Measurements from ENCODE around the gene SMIM41. TPM values are rescaled to one million over a fixed set of nuclear protein-coding genes. Genes with fewer than 3 reads are reported as not detected.
A peak's percentile ranks its signal among the peaks of the same experiment; 100 is the strongest.

SMIM41 gene
- total RNA-seq, 1 donor from 2014 or later: 0.26 TPM

- Histone ChIP-seq H3K36me3 (ENCODE audit: control insufficient read depth, insufficient read depth, low read length) (no peaks in the 10 kb centered on the region), H3K4me3 (ENCODE audit: low read depth, low read length) (no peak overlapping the region), H3K27me3 (ENCODE audit: control insufficient read depth, insufficient read depth, low read length) (peaks cover 16% of the 10 kb centered on the region)
- TF ChIP-seq CTCF (IDR thresholded peaks at IDR 0.05; ENCODE audit: insufficient read depth, low read length, severe bottlenecking): no peak
- DNase-seq (ENCODE audit: low read depth): no peak
- no peak for FAIRE-seq
Measured at GRCh38 chr12:52085682-52086180, 6.2 kb downstream of the SMIM41 start.

GRCh38 chr12:52086366-52086765 is 6.9 kb downstream of the SMIM41 start:
- no peak for TF ChIP-seq CTCF (IDR thresholded peaks at IDR 0.05; ENCODE audit: insufficient read depth, low read length, severe bottlenecking)
- Histone ChIP-seq H3K27me3 (ENCODE audit: control insufficient read depth, insufficient read depth, low read length) (peaks cover 19% of the 10 kb centered on the region), H3K4me3 (ENCODE audit: low read depth, low read length) (no peak overlapping the region), H3K36me3 (ENCODE audit: control insufficient read depth, insufficient read depth, low read length) (no peaks in the 10 kb centered on the region)
- no peak for DNase-seq (ENCODE audit: low read depth)
- FAIRE-seq: no peak

- FAIRE-seq (no peak), DNase-seq (ENCODE audit: low read depth) (no peak)
- no peak for TF ChIP-seq CTCF (IDR thresholded peaks at IDR 0.05; ENCODE audit: insufficient read depth, low read length, severe bottlenecking)
- H3K4me3 ChIP-seq (ENCODE audit: low read depth, low read length): no peak overlapping the region
- peaks cover 19% of the 10 kb centered on the region for H3K27me3 ChIP-seq (ENCODE audit: control insufficient read depth, insufficient read depth, low read length)
- H3K36me3 ChIP-seq (ENCODE audit: control insufficient read depth, insufficient read depth, low read length): no peaks in the 10 kb centered on the region
Measured at GRCh38 chr12:52086944-52087835, 7.7 kb downstream of the SMIM41 start.

GRCh38 chr12:52087961-52088820 is 8.7 kb downstream of the SMIM41 start:
- TF ChIP-seq CTCF (IDR thresholded peaks at IDR 0.05; ENCODE audit: insufficient read depth, low read length, severe bottlenecking): no peak
- Histone ChIP-seq H3K4me3 (ENCODE audit: low read depth, low read length) (no peak overlapping the region), H3K27me3 (ENCODE audit: control insufficient read depth, insufficient read depth, low read length) (peaks cover 19% of the 10 kb centered on the region), H3K36me3 (ENCODE audit: control insufficient read depth, insufficient read depth, low read length) (no peaks in the 10 kb centered on the region)
- no peak for DNase-seq (ENCODE audit: low read depth)
- peak; percentile 7 for FAIRE-seq

- Histone ChIP-seq H3K4me3 (ENCODE audit: low read depth, low read length) (no peak overlapping the region), H3K36me3 (ENCODE audit: control insufficient read depth, insufficient read depth, low read length) (no peaks in the 10 kb centered on the region), H3K27me3 (ENCODE audit: control insufficient read depth, insufficient read depth, low read length) (peaks cover 22% of the 10 kb centered on the region)
- no peak for TF ChIP-seq CTCF (IDR thresholded peaks at IDR 0.05; ENCODE audit: insufficient read depth, low read length, severe bottlenecking)
- no peak for FAIRE-seq
- no peak for DNase-seq (ENCODE audit: low read depth)
Measured at GRCh38 chr12:52089491-52089890, 10.0 kb downstream of the SMIM41 start.
